ENCODE results near the gene RNF144A. TPM values are rescaled to one million over a fixed set of nuclear protein-coding genes. Genes with fewer than 3 reads are reported as not detected.

RNF144A gene
- total RNA-seq, 1 donor from 2014 or later = 52.8 TPM

DNA sequence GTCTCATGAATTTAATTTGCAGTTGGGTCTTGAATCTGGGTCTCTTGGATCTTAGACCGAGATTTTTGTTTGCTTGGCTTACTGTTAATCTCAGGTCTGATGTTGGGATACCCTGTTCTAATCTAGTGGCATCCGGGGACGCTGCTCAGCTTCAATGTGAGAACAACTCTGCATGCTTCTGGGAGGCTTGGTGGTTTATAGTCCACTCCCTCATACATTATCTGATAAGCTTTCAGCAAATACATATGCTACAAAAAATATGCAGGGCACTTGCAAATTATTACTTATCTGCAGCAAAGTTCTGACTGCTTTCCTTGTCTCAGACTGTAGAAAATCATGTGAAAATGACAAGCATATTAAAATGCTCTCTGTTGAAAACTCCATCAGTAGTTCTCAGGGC is 39.4 kb downstream of the RNF144A start:
- DNase-seq (ENCODE audit: low spot score in 2 of 2, unreplicated experiment in 2 of 2) = no peak
- H3K36me3 Mint-ChIP-seq = peaks cover 1% of the 10 kb centered on the region
- H3K4me3 Mint-ChIP-seq = no peak overlapping the region
- H3K9me3 Mint-ChIP-seq = no peaks in the 10 kb centered on the region
- no peak for TF ChIP-seq CTCF (IDR thresholded peaks at IDR 0.05; ENCODE audit: unreplicated experiment)
- no peak overlapping the region for H3K27ac Mint-ChIP-seq
- H3K4me1 Mint-ChIP-seq = peaks cover 34% of the 10 kb centered on the region
- no peaks in the 10 kb centered on the region for H3K27me3 Mint-ChIP-seq (ENCODE audit: low read depth)

GRCh38 chr2:6957031-6957714 is 40.0 kb downstream of the RNF144A start:
- H3K4me3 Mint-ChIP-seq = no peak overlapping the region
- H3K9me3 Mint-ChIP-seq = no peaks in the 10 kb centered on the region

DNA sequence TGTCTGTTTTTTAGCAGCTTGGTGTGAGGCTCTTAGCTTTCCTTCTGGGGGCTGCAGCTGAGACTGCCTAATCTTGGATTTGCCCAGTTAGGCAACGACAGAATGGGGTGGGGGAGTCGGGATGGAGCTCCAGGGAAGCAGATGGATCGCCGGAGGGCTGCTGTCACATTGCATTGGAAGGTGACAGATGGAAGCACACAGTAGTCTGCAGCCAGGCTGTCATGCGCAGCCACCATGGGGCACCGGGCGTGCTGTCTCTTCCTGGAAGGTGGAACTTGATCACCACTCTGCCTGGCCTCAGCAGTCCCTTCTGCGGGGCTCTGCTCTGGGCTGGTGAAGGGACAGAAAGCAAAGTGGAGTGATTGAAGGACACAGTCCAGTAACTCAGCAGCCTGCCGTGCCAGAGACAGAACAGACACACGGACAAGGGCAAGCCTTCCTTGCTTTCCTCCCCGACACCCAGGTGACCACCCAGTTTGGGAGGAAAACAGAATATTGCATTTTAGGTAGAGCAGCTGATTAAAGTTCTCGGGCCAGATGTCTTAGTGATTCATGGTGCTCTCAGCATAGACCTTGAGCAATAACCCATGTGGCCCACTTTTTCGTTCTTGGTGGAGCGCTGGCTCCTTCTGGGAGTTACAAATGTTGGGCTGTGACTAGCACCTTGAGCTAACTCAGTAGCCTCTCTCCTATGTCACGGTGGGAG is 40.9 kb downstream of the RNF144A start:
- H3K36me3 Mint-ChIP-seq = peaks cover 8% of the 10 kb centered on the region
- H3K27ac Mint-ChIP-seq = no peak overlapping the region
- no peaks in the 10 kb centered on the region for H3K9me3 Mint-ChIP-seq

More at GRCh38 chr2:6957031-6957714, 40.0 kb downstream of the RNF144A start:
- Mint-ChIP-seq H3K27ac (no peak overlapping the region), H3K4me1 (peaks cover 30% of the 10 kb centered on the region), H3K36me3 (peaks cover 4% of the 10 kb centered on the region), H3K27me3 (ENCODE audit: low read depth) (no peaks in the 10 kb centered on the region)
- TF ChIP-seq CTCF (IDR thresholded peaks at IDR 0.05; ENCODE audit: unreplicated experiment) = no peak
- no peak for DNase-seq (ENCODE audit: low spot score in 2 of 2, unreplicated experiment in 2 of 2)

GRCh38 chr2:6958616-6959235 is 41.5 kb downstream of the RNF144A start:
- H3K36me3 Mint-ChIP-seq = peaks cover 14% of the 10 kb centered on the region
- H3K27ac Mint-ChIP-seq = no peak overlapping the region
- H3K4me3 Mint-ChIP-seq = no peak overlapping the region
- H3K4me1 Mint-ChIP-seq = peaks cover 27% of the 10 kb centered on the region
- DNase-seq (ENCODE audit: low spot score in 2 of 2, unreplicated experiment in 2 of 2) = no peak
- no peak for TF ChIP-seq CTCF (IDR thresholded peaks at IDR 0.05; ENCODE audit: unreplicated experiment)
- no peaks in the 10 kb centered on the region for H3K27me3 Mint-ChIP-seq (ENCODE audit: low read depth)
- H3K9me3 Mint-ChIP-seq = peaks cover 3% of the 10 kb centered on the region

More for the DNA sequence above, 40.9 kb downstream of the RNF144A start:
- DNase-seq (ENCODE audit: low spot score in 2 of 2, unreplicated experiment in 2 of 2) = no peak
- TF ChIP-seq CTCF (IDR thresholded peaks at IDR 0.05; ENCODE audit: unreplicated experiment) = no peak
- Mint-ChIP-seq H3K4me3 (no peak overlapping the region), H3K4me1 (peaks cover 29% of the 10 kb centered on the region), H3K27me3 (ENCODE audit: low read depth) (no peaks in the 10 kb centered on the region)

- Mint-ChIP-seq H3K9me3 (peaks cover 5% of the 10 kb centered on the region), H3K27me3 (ENCODE audit: low read depth) (no peaks in the 10 kb centered on the region), H3K4me1 (peaks cover 23% of the 10 kb centered on the region), H3K27ac (no peak overlapping the region), H3K4me3 (no peak overlapping the region), H3K36me3 (peaks cover 19% of the 10 kb centered on the region)
- no peak for TF ChIP-seq CTCF (IDR thresholded peaks at IDR 0.05; ENCODE audit: unreplicated experiment)
- DNase-seq (ENCODE audit: low spot score in 2 of 2, unreplicated experiment in 2 of 2) = no peak
These were observed 42.5 kb downstream of the RNF144A start for GRCh38 chr2:6959751-6960150.
